Mononuclear cell (primary cell): ENCODE measurements around the gene ADAM19. TPM values are rescaled to one million over a fixed set of nuclear protein-coding genes. Genes with fewer than 3 reads are reported as not detected.

ENCODE experiments used
- H3K27me3 ChIP-seq: 2 replicates; pipeline ENCODE4 v1.6.0; 2011; ENCODE audit warnings: low read length, control low read depth; ENCODE audit not compliant: insufficient read depth
- H3K4me1 ChIP-seq: 2 replicates; pipeline ENCODE4 v1.5.1; 2011; ENCODE audit warnings: mild to moderate bottlenecking, low read length, control low read depth; ENCODE audit not compliant: insufficient read depth
- H3K4me3 ChIP-seq: 2 replicates; pipeline ENCODE4 v1.5.1; 2011; ENCODE audit warnings: mild to moderate bottlenecking, low read length, moderate library complexity
- H3K9me3 ChIP-seq: 2 replicates; pipeline ENCODE4 v1.5.1; 2011; ENCODE audit warnings: low read depth, mild to moderate bottlenecking, control low read depth, low read length
- total RNA-seq: library from RNA; depleted of rRNA; stranded (reverse); fragments of >200 nt; gene quantifications from one replicate; pipeline ENCODE4 v1.2.3, GENCODE V29; 2012

The ADAM19 gene
- total RNA-seq, 1 donor = 17.7 TPM

DNA sequence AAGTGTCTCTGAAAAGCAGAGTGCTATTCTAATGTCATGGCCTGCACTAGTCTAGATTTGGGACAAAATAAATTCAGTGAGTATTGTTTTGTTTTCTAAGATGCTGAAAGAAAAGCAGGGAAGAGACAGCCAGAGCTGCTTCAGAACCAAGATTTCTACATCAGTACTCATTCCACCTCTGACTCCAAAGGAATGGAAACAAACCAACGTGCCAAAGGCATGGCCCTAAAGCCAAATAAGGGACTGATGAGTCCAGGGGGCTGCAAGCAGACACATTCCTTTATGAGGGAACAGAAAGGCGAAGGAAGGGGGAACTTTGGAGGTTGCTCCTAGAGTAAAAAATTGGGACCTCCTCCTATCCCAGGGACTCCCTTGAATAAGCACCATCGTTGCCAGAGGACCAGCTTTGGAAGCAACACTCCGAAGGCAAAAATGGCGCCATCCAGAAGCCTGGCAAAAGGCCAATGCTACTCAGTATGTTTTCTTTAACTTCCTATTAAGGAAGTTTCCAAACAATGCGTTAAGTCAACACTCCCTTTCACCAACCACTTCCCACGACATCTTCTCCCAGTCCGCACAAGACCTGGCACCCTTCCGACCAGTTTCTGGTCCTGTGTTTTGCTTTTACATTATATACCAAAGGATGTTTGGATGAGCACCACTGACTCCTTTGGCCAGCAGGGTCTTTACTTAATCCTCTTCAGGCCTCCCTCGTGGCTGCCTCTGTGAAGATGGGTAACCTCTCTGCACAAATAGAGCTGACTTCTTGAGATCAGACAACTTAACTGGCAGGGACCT lies 31.6 kb downstream of the ADAM19 start:
- H3K9me3 ChIP-seq = no peaks in the 10 kb centered on the region
- no peaks in the 10 kb centered on the region for H3K27me3 ChIP-seq
- no peak overlapping the region for H3K4me3 ChIP-seq
- H3K4me1 ChIP-seq = peaks cover 92% of the 10 kb centered on the region

DNA sequence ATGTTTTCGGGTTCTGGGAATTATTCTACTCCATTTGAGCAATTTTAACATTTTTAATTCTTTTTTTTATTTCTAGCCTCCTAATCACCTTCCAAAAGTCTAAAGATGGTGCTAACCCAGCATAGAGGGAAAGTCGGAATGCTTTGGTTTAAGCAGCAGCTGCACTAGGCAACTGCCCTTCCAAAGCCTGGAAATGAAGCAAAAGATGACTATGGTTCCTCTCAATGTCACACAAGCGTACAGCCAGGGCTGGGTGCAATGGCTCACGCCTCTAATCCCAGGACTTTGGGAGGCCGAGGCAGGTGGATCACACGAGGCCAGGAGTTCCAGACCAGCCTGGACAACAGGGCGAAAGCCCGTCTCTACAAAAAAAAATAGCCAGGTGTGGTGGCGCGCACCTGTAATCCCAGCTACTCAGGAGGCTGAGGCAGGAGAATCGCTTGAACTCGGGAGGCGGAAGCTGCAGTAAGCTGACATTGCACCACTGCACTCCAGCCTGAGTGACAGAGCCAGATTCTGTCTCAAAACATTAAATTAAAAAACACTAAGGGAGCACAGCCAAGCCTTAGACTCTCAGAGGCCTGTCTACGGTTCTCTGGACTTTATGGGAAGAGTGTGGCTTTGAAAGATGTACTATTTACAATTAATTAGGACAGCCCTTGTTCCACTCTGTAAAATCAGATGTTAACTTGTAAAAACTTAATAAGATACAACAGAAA lies 33.1 kb downstream of the ADAM19 start:
- Histone ChIP-seq H3K9me3 (no peaks in the 10 kb centered on the region), H3K4me1 (peaks cover 85% of the 10 kb centered on the region), H3K4me3 (no peak overlapping the region), H3K27me3 (no peaks in the 10 kb centered on the region)

DNA sequence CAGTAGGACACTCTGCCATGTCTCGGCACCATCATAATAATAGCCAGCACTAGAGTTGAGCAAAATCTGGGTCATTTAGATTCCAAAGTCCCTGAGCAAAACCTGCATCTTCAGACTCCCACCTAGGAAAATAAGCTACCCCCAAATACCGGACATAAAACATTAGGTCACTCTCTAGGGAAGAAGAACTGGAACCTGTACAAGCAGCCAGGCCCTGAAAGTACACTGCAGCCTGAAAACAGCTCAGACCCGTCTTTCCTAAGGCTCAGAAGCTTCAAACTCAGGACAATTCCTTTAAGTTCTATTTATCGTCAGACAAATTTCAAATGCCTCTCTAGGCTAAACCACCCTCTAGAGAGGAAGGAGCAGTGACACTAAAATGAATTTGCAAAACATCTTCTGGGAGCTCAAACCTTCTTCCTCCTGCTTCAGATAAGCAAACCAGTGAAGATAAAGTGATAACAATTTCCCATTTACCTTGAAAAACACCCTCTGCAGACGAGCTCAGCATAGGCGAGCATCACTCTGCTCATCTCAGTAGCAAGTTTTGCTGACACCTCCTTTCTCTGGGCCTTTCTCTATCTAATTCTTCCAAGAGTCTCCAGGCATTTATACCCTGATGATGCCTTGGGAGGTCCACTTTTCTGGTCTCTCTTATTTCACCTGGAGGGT lies 34.0 kb downstream of the ADAM19 start:
- H3K4me3 ChIP-seq = no peak overlapping the region
- no peaks in the 10 kb centered on the region for H3K9me3 ChIP-seq
- H3K27me3 ChIP-seq = no peaks in the 10 kb centered on the region
- H3K4me1 ChIP-seq = peaks cover 76% of the 10 kb centered on the region

- no peaks in the 10 kb centered on the region for H3K27me3 ChIP-seq
- no peak overlapping the region for H3K4me3 ChIP-seq
- H3K9me3 ChIP-seq = no peaks in the 10 kb centered on the region
- peaks cover 69% of the 10 kb centered on the region for H3K4me1 ChIP-seq
Measured at GRCh38 chr5:157540707-157541446, 34.7 kb downstream of the ADAM19 start.

GRCh38 chr5:157540124-157540523 lies 35.5 kb downstream of the ADAM19 start:
- Histone ChIP-seq H3K27me3 (no peaks in the 10 kb centered on the region), H3K4me1 (peaks cover 64% of the 10 kb centered on the region), H3K9me3 (no peaks in the 10 kb centered on the region), H3K4me3 (no peak overlapping the region)

DNA sequence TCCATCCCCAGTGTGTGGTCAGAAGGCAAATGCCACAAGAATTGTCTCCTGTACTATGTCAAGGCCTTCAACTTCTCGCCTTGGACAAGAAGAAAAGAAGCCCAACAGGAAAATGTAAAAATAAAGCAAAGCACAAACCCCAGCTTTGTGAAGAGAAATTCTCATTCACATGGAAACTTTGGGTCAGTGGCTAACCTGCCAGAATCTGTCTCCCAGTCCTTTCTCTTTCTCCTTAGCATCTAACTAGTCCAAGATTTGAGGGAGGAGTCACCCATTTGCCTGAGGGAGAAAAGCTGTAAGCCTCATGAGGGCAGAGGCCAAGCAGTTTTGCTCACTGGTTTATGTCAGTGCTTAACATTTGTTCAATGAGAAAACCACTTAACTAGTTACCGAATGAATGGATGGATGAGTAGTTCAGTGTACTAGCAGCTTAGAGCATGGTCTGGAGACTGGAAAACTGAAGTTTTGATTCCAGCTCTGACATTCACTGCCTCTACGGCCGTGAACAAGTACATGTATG lies 36.0 kb downstream of the ADAM19 start:
- no peak overlapping the region for H3K4me3 ChIP-seq
- H3K4me1 ChIP-seq = peaks cover 64% of the 10 kb centered on the region

GRCh38 chr5:157538311-157538710 lies 37.3 kb downstream of the ADAM19 start:
- Histone ChIP-seq H3K9me3 (no peaks in the 10 kb centered on the region), H3K27me3 (no peaks in the 10 kb centered on the region), H3K4me1 (peaks cover 59% of the 10 kb centered on the region), H3K4me3 (no peak overlapping the region)

More for the DNA sequence above, 36.0 kb downstream of the ADAM19 start:
- Histone ChIP-seq H3K9me3 (no peaks in the 10 kb centered on the region), H3K27me3 (no peaks in the 10 kb centered on the region)

DNA sequence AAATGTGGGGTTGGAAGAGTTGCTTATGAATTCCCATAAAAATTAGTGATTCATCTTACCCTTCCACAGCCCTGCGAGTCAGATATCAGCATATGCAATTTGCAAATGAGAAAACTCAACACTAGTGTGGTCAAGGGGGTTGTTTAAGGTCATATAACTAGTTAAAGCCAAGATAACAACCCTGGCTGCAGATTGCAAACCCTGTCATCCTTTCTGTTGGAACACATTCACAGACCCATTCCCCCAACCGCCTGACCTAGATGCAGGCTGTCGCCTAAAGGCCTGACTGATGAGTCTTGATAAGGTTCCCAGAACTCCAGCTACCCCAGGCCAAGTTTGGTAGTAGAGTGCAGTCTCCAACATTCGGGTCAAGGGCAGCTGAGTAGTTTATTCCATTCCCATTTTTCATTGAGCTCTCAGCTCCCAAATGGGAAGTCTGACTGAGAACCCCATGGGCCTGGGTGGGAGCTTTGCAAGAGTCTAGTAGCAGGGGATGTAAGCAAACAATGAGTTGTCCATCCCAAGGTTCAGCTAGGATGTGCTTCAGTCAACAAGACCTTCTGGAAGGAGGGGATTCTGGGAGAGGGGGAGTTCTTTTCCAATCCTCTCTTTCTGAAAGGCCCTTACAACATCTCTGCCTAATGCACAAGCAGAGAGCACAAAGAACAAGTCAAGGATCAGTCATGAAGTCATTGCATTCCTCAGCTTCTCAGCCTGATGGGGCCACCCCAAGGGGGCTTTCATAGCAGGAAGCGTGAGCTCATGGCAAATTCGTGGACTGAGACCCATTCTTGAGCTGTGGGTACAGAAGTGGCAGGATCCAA lies 40.3 kb downstream of the ADAM19 start:
- Histone ChIP-seq H3K9me3 (no peaks in the 10 kb centered on the region), H3K4me1 (peaks cover 46% of the 10 kb centered on the region), H3K27me3 (no peaks in the 10 kb centered on the region), H3K4me3 (no peak overlapping the region)

GRCh38 chr5:157533011-157533481 lies 42.5 kb downstream of the ADAM19 start:
- no peaks in the 10 kb centered on the region for H3K27me3 ChIP-seq
- no peak overlapping the region for H3K4me3 ChIP-seq
- H3K9me3 ChIP-seq = no peaks in the 10 kb centered on the region
- peaks cover 47% of the 10 kb centered on the region for H3K4me1 ChIP-seq

- Histone ChIP-seq H3K4me1 (peaks cover 47% of the 10 kb centered on the region), H3K27me3 (no peaks in the 10 kb centered on the region), H3K4me3 (no peak overlapping the region), H3K9me3 (no peaks in the 10 kb centered on the region)
Measured at GRCh38 chr5:157532022-157532421, 43.6 kb downstream of the ADAM19 start.

DNA sequence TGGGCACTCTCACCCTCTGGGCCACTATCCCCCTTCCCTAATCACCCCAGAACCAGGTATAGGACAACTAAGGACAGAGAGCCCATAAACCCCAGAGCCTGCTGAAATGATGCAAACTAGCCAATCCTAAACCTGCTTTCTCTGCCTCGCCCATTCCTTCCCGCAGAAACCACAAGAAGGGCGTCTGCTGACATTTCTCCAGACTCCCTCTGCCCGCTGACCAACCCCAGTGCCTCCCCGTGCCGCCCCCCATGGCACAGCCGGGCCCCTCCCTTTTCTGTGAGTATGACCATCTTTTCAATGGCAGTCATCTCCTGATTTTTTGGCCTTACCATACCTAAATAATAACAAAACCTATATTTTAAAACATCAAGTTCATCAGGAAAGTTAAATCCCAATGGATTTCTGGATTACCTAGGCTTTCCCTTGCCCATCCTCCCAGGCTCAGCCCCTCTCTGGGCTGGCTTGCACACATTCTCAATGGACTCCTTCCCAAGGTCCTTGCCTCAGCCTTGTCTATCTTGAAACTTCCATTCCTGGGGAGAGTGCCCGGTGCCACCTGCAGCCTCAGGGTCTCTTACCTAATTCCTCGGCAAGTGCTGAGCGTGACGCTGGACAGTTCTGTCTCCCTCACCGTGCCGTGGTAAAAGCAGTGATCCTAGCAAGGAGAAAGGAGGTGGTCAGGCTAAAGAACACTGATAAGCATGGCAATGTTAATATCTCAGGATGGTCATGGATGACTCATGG lies 45.2 kb downstream of the ADAM19 start:
- Histone ChIP-seq H3K9me3 (no peaks in the 10 kb centered on the region), H3K27me3 (no peaks in the 10 kb centered on the region), H3K4me1 (peaks cover 46% of the 10 kb centered on the region), H3K4me3 (no peak overlapping the region)

DNA sequence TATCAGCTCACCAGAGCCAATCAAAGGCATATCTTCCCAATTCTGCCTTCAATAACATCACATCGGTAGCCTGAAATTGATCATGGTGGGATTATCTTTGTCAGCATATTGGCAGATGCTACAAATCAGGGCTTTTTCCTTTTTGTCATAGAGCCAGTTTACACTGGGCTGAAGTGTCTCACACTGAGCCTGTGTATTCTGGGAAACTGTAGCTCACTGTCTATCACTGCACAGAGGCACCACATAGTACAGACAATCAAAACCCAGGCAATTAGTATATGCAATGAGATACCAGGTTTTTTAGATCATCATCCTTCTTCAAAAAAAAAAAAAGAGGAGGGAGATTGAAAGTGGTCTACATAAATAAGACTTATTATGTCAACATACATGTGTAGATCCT lies 46.6 kb downstream of the ADAM19 start:
- Histone ChIP-seq H3K4me3 (no peak overlapping the region), H3K27me3 (no peaks in the 10 kb centered on the region), H3K4me1 (peaks cover 38% of the 10 kb centered on the region), H3K9me3 (no peaks in the 10 kb centered on the region)

DNA sequence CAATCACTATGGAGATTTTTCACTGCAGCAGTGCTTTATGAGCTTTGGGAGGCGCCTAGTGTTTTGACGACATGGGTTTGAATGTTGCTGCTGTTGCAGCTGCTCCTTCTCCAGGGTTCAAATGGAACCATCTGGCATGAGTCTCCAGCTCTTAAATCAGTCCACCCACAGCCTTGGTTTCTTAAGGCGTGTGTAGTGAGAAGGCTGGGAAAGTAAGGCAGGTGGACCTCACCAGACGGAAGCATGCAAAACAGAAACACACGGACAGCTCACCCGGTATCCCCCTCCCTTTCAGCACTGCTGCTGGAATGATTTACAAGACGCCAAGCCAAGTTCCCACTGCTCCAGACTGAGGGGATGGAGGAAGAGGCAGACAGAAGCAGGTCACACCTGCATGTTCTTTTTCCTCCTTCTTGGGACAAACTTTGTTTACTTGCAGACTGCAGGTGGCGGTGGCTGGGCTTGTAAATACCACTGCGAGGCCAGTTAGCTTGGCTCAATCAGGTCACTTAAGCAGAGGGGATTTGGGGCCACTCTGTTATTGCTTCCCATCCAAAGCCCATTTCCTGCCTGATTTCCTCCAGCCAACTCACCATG lies 47.4 kb downstream of the ADAM19 start:
- H3K27me3 ChIP-seq = no peaks in the 10 kb centered on the region
- no peaks in the 10 kb centered on the region for H3K9me3 ChIP-seq
- H3K4me3 ChIP-seq = no peak overlapping the region
- peaks cover 31% of the 10 kb centered on the region for H3K4me1 ChIP-seq
